VCaP (cell line): ENCODE results near the gene GFOD1.
A peak's percentile ranks its signal among the peaks of the same experiment; 100 is the strongest.
"Not testable (repeated sequence)": the region's sequence is repeated elsewhere in the genome, so short reads cannot be mapped to it uniquely, and the experiment has no call there.

Experiments used
- H3K27ac ChIP-seq: fragments of 450-650 bp; 2 replicates; pipeline ENCODE4 v1.5.1; 2017
- CTCF ChIP-seq: fragments of 450-650 bp; conservative IDR thresholded peaks from 2 replicates; pipeline ENCODE4 v1.5.1; 2017; ENCODE audit warnings: mild to moderate bottlenecking, moderate library complexity

Gene GFOD1

GRCh38 chr6:13336553-13336952 lies 150.8 kb downstream of the GFOD1 start:
- peak; percentile 65 for TF ChIP-seq CTCF
- no peak overlapping the region for H3K27ac ChIP-seq

GRCh38 chr6:13334953-13335352 lies 152.4 kb downstream of the GFOD1 start:
- no peak for TF ChIP-seq CTCF

GRCh38 chr6:13332349-13332706 lies 155.1 kb downstream of the GFOD1 start:
- TF ChIP-seq CTCF, result no peak
- peak overlapping the region; percentile 47 for H3K27ac ChIP-seq

More at GRCh38 chr6:13334953-13335352, 152.4 kb downstream of the GFOD1 start:
- H3K27ac ChIP-seq, result no peak overlapping the region

GRCh38 chr6:13331516-13332348 lies 155.7 kb downstream of the GFOD1 start:
- TF ChIP-seq CTCF, result peak; percentile 38
- H3K27ac ChIP-seq, result peak overlapping the region; percentile 47

GRCh38 chr6:13328875-13329183 lies 158.6 kb downstream of the GFOD1 start:
- TF ChIP-seq CTCF, result no peak
- peak overlapping the region; percentile 65 for H3K27ac ChIP-seq

- peak within 1 kb of the TSS; percentile 65 for H3K27ac ChIP-seq
- TF ChIP-seq CTCF, result no peak
Observed at GRCh38 chr6:13328076-13328874, 159.1 kb downstream of the GFOD1 start, which contains the start of gene TBC1D7. TSS of gene TBC1D7 (minus strand) at chr6:13328537. CDS start at chr6:13326898, 1,639 bp downstream.

GRCh38 chr6:13327691-13328075 lies 159.7 kb downstream of the GFOD1 start:
- peak overlapping the region; percentile 65 for H3K27ac ChIP-seq
- no peak for TF ChIP-seq CTCF

- H3K27ac ChIP-seq, result not testable (repeated sequence)
Observed at GRCh38 chr6:13326031-13326586, 161.3 kb downstream of the GFOD1 start.
